ENCODE measurements around the gene CDKL4. TPM values are rescaled to one million over a fixed set of nuclear protein-coding genes. Genes with fewer than 3 reads are reported as not detected.

Gene CDKL4
- total RNA-seq, 1 experiment from 2014 or later = 0.46 TPM

DNA sequence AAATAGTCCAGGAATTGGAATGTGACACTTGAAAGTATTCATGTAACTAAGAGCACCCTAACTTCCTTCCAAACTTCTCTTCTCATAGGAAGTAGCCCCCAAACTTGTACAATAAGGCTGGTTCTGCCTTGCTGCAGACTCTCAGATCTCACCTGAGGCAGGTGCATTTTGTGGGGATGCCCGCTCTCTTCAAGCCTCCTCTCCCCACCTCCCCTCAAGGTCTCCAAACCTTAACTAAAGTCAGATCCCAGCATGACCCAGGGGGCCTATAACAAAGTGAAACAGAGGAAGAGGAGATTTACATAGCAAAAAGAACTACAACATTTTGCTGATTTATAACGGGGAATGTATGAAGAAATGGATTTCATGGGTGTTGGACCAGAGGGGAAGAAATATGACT lies 23.6 kb downstream of the CDKL4 start (continued):
- no peak for TF ChIP-seq ARID4B (CRISPR knock-in tag; IDR thresholded peaks at IDR 0.05; ENCODE audit: borderline replicate concordance)

GRCh38 chr2:39218391-39218790 lies 25.4 kb downstream of the CDKL4 start:
- Mint-ChIP-seq H3K27ac (no peak overlapping the region), H3K4me3 (no peak overlapping the region), H3K9me3 (no peaks in the 10 kb centered on the region), H3K27me3 (ENCODE audit: low read depth) (no peaks in the 10 kb centered on the region), H3K4me1 (peaks cover 16% of the 10 kb centered on the region), H3K36me3 (no peaks in the 10 kb centered on the region)
- ATAC-seq = no peak
- POLR2A ChIA-PET = no interaction called here
- no peak for DNase-seq (ENCODE audit: low spot score)
- CTCF ChIA-PET = interaction anchor here (1.0 kb wide), 1 partner anchor 10 kb away, joined by 3 read pairs; no protein-coding TSS in a partner anchor
- TF ChIP-seq, protein P1, sequence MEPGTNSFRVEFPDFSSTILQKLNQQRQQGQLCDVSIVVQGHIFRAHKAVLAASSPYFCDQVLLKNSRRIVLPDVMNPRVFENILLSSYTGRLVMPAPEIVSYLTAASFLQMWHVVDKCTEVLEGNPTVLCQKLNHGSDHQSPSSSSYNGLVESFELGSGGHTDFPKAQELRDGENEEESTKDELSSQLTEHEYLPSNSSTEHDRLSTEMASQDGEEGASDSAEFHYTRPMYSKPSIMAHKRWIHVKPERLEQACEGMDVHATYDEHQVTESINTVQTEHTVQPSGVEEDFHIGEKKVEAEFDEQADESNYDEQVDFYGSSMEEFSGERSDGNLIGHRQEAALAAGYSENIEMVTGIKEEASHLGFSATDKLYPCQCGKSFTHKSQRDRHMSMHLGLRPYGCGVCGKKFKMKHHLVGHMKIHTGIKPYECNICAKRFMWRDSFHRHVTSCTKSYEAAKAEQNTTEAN (CRISPR knock-in tag; IDR thresholded peaks at IDR 0.05) = no peak
- TF ChIP-seq NR2C2 (CRISPR knock-in tag; IDR thresholded peaks at IDR 0.05) (no peak), AR (CRISPR knock-in tag; IDR thresholded peaks at IDR 0.05) (no peak), SMAD4 (CRISPR knock-in tag; IDR thresholded peaks at IDR 0.05) (no peak), ATF1 (CRISPR knock-in tag; IDR thresholded peaks at IDR 0.05) (no peak), ZNF232 (CRISPR knock-in tag; IDR thresholded peaks at IDR 0.05) (no peak), E2F4 (CRISPR knock-in tag; IDR thresholded peaks at IDR 0.05; ENCODE audit: borderline replicate concordance, low read depth) (no peak), ZNF532 (CRISPR knock-in tag; IDR thresholded peaks at IDR 0.05; ENCODE audit: borderline replicate concordance) (no peak)
- TF ChIP-seq, protein P2, sequence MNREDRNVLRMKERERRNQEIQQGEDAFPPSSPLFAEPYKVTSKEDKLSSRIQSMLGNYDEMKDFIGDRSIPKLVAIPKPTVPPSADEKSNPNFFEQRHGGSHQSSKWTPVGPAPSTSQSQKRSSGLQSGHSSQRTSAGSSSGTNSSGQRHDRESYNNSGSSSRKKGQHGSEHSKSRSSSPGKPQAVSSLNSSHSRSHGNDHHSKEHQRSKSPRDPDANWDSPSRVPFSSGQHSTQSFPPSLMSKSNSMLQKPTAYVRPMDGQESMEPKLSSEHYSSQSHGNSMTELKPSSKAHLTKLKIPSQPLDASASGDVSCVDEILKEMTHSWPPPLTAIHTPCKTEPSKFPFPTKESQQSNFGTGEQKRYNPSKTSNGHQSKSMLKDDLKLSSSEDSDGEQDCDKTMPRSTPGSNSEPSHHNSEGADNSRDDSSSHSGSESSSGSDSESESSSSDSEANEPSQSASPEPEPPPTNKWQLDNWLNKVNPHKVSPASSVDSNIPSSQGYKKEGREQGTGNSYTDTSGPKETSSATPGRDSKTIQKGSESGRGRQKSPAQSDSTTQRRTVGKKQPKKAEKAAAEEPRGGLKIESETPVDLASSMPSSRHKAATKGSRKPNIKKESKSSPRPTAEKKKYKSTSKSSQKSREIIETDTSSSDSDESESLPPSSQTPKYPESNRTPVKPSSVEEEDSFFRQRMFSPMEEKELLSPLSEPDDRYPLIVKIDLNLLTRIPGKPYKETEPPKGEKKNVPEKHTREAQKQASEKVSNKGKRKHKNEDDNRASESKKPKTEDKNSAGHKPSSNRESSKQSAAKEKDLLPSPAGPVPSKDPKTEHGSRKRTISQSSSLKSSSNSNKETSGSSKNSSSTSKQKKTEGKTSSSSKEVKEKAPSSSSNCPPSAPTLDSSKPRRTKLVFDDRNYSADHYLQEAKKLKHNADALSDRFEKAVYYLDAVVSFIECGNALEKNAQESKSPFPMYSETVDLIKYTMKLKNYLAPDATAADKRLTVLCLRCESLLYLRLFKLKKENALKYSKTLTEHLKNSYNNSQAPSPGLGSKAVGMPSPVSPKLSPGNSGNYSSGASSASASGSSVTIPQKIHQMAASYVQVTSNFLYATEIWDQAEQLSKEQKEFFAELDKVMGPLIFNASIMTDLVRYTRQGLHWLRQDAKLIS (CRISPR knock-in tag; IDR thresholded peaks at IDR 0.05; ENCODE audit: borderline replicate concordance) = no peak
- TF ChIP-seq, protein P3, sequence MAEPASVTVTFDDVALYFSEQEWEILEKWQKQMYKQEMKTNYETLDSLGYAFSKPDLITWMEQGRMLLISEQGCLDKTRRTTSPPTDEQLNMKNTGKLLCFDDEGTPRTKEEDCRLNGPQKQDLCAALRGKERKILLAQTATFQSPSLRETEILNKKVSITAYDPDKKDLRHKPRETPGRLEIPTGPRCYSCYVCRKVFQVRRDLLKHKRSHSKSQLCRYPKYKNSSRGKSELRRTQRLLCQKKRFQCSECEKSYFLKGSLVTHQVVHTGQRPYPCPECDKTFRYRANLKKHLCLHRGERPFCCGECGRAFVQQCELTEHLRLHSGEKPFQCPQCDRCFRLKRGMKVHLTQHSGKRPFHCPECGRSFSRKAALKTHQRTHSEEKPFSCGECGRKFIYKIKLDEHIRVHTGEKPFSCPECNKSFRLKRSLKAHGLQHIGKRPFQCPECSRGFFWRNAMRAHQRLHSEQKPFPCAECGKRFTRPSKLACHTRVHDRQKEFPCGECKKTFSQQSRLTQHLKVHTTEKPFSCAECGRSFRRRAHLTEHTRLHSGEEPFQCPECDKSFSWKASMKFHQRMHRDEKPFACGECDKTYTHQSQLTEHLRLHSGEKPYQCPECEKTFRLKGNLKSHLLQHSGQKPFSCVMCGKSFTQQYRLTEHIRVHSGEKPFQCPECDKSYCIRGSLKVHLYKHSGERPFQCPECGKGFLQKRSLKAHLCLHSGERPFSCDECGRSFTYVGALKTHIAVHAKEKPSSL (CRISPR knock-in tag; conservative IDR thresholded peaks at IDR 0.05) = no peak
- TF ChIP-seq, protein P4, sequence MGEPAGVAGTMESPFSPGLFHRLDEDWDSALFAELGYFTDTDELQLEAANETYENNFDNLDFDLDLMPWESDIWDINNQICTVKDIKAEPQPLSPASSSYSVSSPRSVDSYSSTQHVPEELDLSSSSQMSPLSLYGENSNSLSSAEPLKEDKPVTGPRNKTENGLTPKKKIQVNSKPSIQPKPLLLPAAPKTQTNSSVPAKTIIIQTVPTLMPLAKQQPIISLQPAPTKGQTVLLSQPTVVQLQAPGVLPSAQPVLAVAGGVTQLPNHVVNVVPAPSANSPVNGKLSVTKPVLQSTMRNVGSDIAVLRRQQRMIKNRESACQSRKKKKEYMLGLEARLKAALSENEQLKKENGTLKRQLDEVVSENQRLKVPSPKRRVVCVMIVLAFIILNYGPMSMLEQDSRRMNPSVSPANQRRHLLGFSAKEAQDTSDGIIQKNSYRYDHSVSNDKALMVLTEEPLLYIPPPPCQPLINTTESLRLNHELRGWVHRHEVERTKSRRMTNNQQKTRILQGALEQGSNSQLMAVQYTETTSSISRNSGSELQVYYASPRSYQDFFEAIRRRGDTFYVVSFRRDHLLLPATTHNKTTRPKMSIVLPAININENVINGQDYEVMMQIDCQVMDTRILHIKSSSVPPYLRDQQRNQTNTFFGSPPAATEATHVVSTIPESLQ (CRISPR knock-in tag; IDR thresholded peaks at IDR 0.05) = no peak

Data from WTC11 (cell line).